HG03066 (cell line): ENCODE data around the gene MAGI2.
"Not testable (repeated sequence)": the region's sequence is repeated elsewhere in the genome, so short reads cannot be mapped to it uniquely, and the experiment has no call there.

Experiments used
- ATAC-seq: cut with Tn5 transposase; IDR thresholded peaks from one replicate; pipeline ENCODE4 v1.9.1; 2021; ENCODE audit warnings: low read depth; ENCODE audit not compliant: unreplicated experiment

MAGI2 gene

GRCh38 chr7:78530351-78530750, 923.1 kb downstream of the MAGI2 start:
- ATAC-seq = no peak

DNA sequence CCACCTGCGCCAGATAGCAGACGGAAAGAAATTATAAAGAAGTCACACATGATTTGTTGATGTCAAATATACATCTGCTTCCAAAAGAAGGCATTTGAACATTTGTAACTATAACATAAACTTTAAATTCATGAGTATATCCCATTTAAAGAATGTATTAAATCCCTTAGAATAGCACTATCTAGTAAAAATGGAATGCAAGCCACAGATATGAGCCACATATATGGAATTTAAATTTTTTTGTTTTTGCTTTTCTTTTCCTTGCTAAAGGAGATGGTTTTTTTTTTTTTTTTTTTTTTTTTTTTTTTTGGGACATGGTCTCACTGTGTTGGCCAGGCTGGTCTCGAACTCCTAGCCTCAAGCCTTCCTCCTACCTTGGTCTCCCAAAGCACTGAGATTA, 924.1 kb downstream of the MAGI2 start:
- no peak for ATAC-seq

GRCh38 chr7:78528964-78529363, 924.5 kb downstream of the MAGI2 start:
- ATAC-seq = no peak

- ATAC-seq = no peak
These were observed 929.5 kb downstream of the MAGI2 start for GRCh38 chr7:78523930-78524329.

- ATAC-seq = no peak
These were observed 931.5 kb downstream of the MAGI2 start for GRCh38 chr7:78521961-78522360.

- ATAC-seq = no peak
These were observed 937.0 kb downstream of the MAGI2 start for GRCh38 chr7:78516450-78516849.

GRCh38 chr7:78514634-78515033, 938.8 kb downstream of the MAGI2 start:
- no peak for ATAC-seq

DNA sequence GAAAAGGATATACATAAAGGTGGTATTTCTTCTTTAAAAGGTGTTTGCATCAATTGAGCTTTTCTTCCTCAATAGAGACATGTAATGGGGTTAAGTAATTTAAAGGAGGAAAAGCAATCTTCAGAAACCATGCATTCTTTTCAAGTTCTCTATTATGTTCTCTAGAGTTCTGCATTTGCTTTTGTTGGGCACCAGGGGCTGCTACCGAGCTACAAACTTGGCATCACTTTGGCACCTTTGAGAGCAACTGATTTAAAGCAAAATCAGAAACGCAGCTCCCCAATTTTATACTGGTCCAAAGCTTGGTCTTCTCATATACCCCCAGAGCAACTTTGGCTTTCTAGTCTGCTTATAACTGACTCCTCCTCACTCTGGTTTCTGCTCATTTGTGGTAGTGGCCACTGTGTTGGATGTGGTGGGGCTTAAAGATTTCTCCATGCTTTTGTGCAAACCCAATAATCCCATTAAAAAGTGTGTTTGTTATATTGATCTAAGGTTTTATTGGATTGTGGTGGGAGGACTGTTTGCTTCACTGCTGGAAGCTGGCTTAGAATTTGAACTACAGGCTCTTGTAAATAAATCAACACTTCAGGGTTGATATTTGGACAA, 942.8 kb downstream of the MAGI2 start:
- ATAC-seq = no peak

- not testable (repeated sequence) for ATAC-seq
These were observed 950.2 kb downstream of the MAGI2 start for GRCh38 chr7:78503301-78503700.

DNA sequence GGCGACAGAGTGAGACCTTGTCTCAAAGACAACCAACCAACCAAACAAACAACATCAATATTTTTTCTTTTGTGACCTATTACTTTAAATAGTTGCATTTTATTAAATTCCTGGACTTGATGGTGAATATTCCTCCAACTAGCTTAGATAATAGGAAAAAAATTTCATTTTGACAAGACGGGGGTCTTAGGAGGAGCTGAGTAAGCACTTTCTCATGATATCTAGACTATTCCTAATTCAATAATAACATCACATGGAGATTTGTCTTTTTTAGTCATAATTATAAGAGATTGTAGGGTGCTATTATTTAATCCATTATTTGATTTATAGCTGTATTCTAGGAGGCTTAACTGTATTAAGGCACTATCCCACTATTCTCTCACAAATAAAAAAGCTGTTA, 952.4 kb downstream of the MAGI2 start:
- ATAC-seq = no peak

- ATAC-seq = no peak
These were observed 953.5 kb downstream of the MAGI2 start for GRCh38 chr7:78499971-78500370.

GRCh38 chr7:78499283-78499682, 954.2 kb downstream of the MAGI2 start:
- no peak for ATAC-seq

GRCh38 chr7:78497728-78498427, 955.6 kb downstream of the MAGI2 start:
- no peak for ATAC-seq

DNA sequence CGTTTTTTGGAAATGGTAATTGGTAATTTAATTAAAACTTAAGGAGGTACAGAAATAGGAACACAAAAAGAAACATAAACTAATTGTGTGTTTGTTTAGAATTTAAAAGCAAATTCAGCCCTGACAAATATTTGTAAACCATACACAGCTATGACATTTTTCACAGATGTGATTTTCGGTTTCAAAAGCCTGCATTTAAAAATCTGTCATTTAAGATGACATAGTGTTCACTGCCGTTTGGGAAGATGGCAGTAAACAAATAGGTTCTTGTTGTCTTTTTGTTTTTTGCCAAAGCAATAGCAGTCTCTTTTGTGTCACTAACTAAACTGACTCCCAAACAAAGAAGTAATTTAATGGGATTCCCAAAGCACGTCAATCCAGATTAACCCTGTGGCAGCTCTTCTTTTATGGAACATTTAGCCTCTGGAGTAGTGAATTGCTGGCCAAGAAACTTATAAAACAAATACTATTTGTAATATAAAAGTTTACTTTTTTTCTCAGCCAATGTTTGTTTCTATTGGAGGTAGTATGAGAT, 957.3 kb downstream of the MAGI2 start:
- ATAC-seq = no peak

DNA sequence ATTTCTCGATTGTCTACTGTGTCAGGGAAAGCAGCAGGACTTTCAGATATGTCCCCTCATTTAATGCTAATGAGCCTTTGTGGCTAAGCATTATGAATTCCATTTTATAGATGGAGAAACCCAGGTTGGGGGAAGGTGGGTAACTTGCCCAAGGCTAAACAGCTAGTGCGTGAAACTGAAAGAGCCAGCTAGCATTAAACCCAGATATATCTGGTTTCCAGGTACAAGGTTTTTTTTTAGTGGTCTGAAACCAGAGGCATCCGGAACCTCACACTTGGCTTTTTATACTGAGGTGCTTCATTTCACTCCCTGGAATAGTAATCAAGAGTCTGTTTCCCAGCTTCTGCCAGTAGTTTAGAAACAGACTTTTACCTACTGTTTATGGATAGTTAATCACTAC, 960.1 kb downstream of the MAGI2 start:
- no peak for ATAC-seq

DNA sequence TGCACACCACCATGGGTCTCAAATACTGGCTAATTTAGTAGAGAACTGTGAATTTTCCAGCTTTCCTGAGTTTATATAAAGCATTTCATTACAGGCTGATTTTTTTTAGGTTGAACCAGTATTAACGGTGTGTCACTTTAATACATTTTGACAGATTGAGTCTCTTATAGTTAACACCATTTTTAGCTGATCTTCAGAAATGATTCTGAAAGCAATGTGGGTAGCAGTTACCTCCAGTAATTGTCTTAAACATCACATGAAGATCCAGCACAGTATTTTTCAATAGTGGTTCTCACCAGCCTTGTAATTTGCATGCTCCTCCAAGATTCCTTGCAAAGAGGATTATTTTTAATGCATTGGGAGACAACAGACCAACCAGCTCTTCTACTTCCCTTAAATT, 961.3 kb downstream of the MAGI2 start:
- ATAC-seq = no peak

GRCh38 chr7:78490524-78490923, 962.9 kb downstream of the MAGI2 start:
- ATAC-seq = no peak

GRCh38 chr7:78489476-78490240, 963.8 kb downstream of the MAGI2 start:
- ATAC-seq = no peak

DNA sequence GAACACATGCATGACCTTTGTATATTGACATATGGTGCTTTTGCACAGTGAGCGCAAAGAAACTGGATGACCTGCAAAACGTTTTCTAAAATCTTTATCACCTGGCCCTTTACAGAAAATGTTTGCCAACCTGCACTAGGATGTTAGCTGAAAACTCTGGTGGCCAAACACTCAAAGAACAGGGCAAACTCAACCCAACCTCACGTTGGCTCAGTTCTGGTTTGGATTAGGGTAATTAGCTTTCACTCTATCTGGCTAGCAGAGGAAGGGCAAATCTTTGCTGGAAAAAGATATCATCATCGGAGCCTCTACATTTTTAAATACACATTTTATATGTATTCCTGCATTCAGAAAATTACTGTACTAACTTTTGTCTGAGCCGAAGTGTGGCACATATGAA, 966.0 kb downstream of the MAGI2 start:
- no peak for ATAC-seq

DNA sequence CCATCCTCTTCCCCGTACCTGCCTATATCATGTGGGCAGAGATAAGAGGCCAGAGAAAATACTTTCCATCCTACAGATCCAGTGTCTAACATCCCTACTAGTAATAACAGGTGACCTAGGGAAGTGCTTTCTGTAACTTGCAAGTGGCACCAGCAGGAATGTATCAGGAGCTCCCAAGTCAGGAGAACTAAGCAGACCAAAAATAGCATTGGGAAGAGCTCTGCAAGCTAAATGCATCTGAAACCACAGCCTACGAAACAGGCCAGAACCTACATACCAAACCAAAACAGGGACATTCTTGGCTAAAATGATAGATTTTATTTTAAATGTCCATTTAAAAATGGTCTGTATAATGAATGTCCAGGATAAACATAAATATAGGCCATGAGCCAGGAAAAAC, 974.1 kb downstream of the MAGI2 start:
- no peak for ATAC-seq

- no peak for ATAC-seq
These were observed 976.5 kb downstream of the MAGI2 start for GRCh38 chr7:78476851-78477405.
